ENCODE results near the gene SELENOO. TPM values are rescaled to one million over a fixed set of nuclear protein-coding genes. Genes with fewer than 3 reads are reported as not detected.
A peak's percentile ranks its signal among the peaks of the same experiment; 100 is the strongest.
"Not testable (repeated sequence)": the region's sequence is repeated elsewhere in the genome, so short reads cannot be mapped to it uniquely, and the experiment has no call there.

The SELENOO gene
- total and polyA plus RNA-seq, 3 experiments from 2014 or later, result 6.1 to 25.9 (median 22.3) TPM

DNA sequence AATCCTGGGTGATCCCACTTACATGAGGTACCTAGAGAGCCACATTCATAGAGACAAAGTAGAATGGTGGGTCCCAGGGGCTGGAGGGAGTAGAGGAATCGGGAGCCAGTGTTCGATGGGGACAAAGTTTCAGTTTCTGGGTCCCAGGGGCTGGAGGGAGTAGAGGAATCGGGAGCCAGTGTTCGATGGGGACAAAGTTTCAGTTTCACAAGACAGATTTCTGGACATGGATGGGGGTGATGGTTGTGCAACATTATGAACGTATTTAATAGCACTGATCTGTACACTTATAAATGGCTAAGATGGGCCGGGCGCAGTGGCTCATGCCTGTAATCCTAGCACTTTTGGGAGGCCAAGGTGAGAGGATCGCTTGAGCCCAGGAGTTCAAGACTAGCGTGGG is 4.2 kb downstream of the SELENOO start:
- H3K4me1 Mint-ChIP-seq, result peaks cover 22 to 38% (median 35%) of the 10 kb centered on the region in 3 donors
- H3K9me3 ChIP-seq (ENCODE audit: low read length); H3K36me3 ChIP-seq (ENCODE audit: insufficient read depth, low read length); H3K27ac ChIP-seq (ENCODE audit: low read depth, low read length); DNase-seq; CTCF ChIA-PET; H3K4me3 ChIP-seq (ENCODE audit: low read length); H3K27me3 ChIP-seq (ENCODE audit: insufficient read depth, low read length, poor library complexity, severe bottlenecking); H3K27me3 Mint-ChIP-seq; H3K9me3 Mint-ChIP-seq: not testable (repeated sequence)
- peak overlapping the region in 4 of 8 donors; percentile 3 to 46 (median 5) for H3K27ac Mint-ChIP-seq
- H3K36me3 Mint-ChIP-seq, result peaks cover 3 to 47% (median 7%) of the 10 kb centered on the region in 3 donors
- H3K4me1 ChIP-seq (ENCODE audit: insufficient read depth, low read length), result peaks cover 14% of the 10 kb centered on the region
- peak overlapping the region in 1 of 7 donors; percentile 2 for H3K4me3 Mint-ChIP-seq
- POLR2A ChIA-PET, result interaction anchor here (1.5 kb wide), 1 partner anchor 14 kb away, joined by 3 read pairs; no protein-coding TSS in a partner anchor

DNA sequence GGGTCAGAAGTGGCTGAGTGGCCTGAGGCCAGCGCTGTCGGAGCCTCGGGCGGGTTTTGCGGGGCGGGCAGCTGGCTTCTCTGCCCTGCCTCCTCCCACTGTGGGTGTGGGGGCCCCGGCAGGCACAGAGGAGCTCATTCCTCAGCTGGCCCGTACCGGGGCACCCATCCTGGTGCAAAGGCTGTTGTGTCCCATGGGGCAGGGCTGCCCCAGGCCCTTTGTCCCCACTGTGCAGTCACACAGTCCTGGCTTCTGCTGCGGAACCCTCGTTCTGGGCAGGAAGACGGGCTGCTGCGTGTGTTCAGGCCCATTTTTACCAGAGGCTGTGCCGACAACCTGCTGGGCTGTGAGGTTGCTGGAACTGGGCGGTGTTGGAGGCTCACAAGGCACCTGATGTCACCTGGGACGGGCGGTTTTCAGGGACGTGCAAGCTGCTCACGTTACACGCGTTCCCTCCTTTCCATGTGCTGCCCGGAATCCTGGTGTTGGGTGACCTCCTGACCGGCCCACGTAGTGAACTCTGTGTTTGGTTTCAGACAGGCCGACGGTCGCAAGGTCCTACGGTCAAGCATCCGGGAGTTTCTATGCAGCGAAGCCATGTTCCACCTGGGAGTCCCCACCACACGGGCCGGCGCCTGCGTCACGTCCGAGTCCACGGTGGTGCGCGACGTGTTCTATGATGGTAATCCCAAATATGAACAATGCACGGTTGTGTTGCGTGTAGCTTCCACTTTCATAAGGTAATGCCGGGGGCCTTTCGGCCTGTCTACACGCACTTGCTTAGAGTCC is 5.2 kb downstream of the SELENOO start:
- H3K9me3 ChIP-seq (ENCODE audit: low read length), result no peaks in the 10 kb centered on the region
- CTCF ChIA-PET, result interaction anchor here (1.3 to 3.6 kb wide), 2 partner anchors 16 to 56 kb away, joined by 3 to 35 read pairs; no protein-coding TSS in a partner anchor
- peak overlapping the region in 1 of 8 donors; percentile 45 for H3K27ac Mint-ChIP-seq
- peaks cover 8% of the 10 kb centered on the region for H3K36me3 ChIP-seq (ENCODE audit: insufficient read depth, low read length)
- H3K4me1 ChIP-seq (ENCODE audit: insufficient read depth, low read length), result peaks cover 11% of the 10 kb centered on the region
- POLR2A ChIA-PET, result interaction anchor here (1.1 to 1.5 kb wide), 2 partner anchors 14 to 15 kb away, joined by 3 to 4 read pairs; no protein-coding TSS in a partner anchor
- H3K4me3 Mint-ChIP-seq, result no peak overlapping the region
- peaks cover 22 to 41% (median 36%) of the 10 kb centered on the region in 3 donors for H3K4me1 Mint-ChIP-seq
- no peaks in the 10 kb centered on the region for H3K9me3 Mint-ChIP-seq
- no peak for DNase-seq
- H3K27me3 ChIP-seq (ENCODE audit: insufficient read depth, low read length, poor library complexity, severe bottlenecking), result no peaks in the 10 kb centered on the region
- H3K4me3 ChIP-seq (ENCODE audit: low read length), result no peak overlapping the region
- peaks cover 3 to 54% (median 7%) of the 10 kb centered on the region in 3 donors for H3K36me3 Mint-ChIP-seq
- H3K27me3 Mint-ChIP-seq, result no peaks in the 10 kb centered on the region
- no peak overlapping the region for H3K27ac ChIP-seq (ENCODE audit: low read depth, low read length)

DNA sequence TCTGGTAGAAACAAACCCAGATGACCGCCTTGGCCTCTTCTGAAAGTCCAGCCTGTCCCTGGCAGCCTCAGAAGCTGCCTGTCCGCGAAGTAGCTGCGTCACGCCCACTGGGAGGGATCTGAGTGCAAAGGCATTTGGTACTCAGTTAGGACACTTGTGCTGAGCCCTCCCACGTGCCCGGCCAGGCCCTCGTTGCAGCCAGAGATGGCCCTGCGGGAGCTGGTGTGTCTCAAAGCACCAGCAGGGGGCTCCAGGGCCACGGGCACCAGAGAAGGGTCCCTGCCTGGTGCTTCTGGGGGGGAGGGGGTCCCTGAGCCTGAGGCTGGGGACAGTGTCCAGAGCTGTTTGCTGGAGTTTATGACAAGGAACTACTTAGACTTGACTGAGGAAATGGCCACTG is 5.8 kb downstream of the SELENOO start:
- Histone ChIP-seq H3K4me1 (ENCODE audit: insufficient read depth, low read length) (peaks cover 11% of the 10 kb centered on the region), H3K27ac (ENCODE audit: low read depth, low read length) (no peak overlapping the region), H3K4me3 (ENCODE audit: low read length) (no peak overlapping the region), H3K27me3 (ENCODE audit: insufficient read depth, low read length, poor library complexity, severe bottlenecking) (no peaks in the 10 kb centered on the region), H3K36me3 (ENCODE audit: insufficient read depth, low read length) (peaks cover 12% of the 10 kb centered on the region), H3K9me3 (ENCODE audit: low read length) (no peaks in the 10 kb centered on the region)
- Mint-ChIP-seq H3K27ac (peak overlapping the region in 1 of 8 donors; percentile 45), H3K9me3 (no peaks in the 10 kb centered on the region), H3K4me3 (no peak overlapping the region), H3K36me3 (peaks cover 3 to 58% (median 7%) of the 10 kb centered on the region in 3 donors), H3K27me3 (no peaks in the 10 kb centered on the region), H3K4me1 (peaks cover 26 to 45% (median 36%) of the 10 kb centered on the region in 3 donors)
- DNase-seq, result no peak
- ChIA-PET CTCF (interaction anchor here (1.3 to 3.6 kb wide), 2 partner anchors 17 to 56 kb away, joined by 3 to 35 read pairs; no protein-coding TSS in a partner anchor), POLR2A (interaction anchor here (1.0 to 1.1 kb wide), 2 partner anchors 15 to 16 kb away, joined by 3 to 4 read pairs; no protein-coding TSS in a partner anchor)

GRCh38 chr22:50207383-50208140 is 6.8 kb downstream of the SELENOO start:
- Mint-ChIP-seq H3K27ac (peak overlapping the region in 1 of 8 donors; percentile 40), H3K36me3 (peaks cover 3 to 64% (median 7%) of the 10 kb centered on the region in 3 donors), H3K4me3 (peak overlapping the region in 1 of 7 donors; percentile 59), H3K9me3 (no peaks in the 10 kb centered on the region), H3K27me3 (no peaks in the 10 kb centered on the region), H3K4me1 (peaks cover 18 to 44% (median 32%) of the 10 kb centered on the region in 3 donors)
- Histone ChIP-seq H3K4me3 (ENCODE audit: low read length) (no peak overlapping the region), H3K4me1 (ENCODE audit: insufficient read depth, low read length) (peaks cover 4% of the 10 kb centered on the region), H3K36me3 (ENCODE audit: insufficient read depth, low read length) (peaks cover 20% of the 10 kb centered on the region), H3K27ac (ENCODE audit: low read depth, low read length) (no peak overlapping the region), H3K27me3 (ENCODE audit: insufficient read depth, low read length, poor library complexity, severe bottlenecking) (no peaks in the 10 kb centered on the region), H3K9me3 (ENCODE audit: low read length) (no peaks in the 10 kb centered on the region)
- DNase-seq, result no peak
- ChIA-PET POLR2A (interaction anchor here (1.0 to 1.1 kb wide), 3 partner anchors 16 to 59 kb away, joined by 3 to 4 read pairs (median 4); no protein-coding TSS in a partner anchor), CTCF (interaction anchor here (1.1 to 3.6 kb wide), 4 partner anchors 11 to 57 kb away, joined by 3 to 35 read pairs (median 4); no protein-coding TSS in a partner anchor)

DNA sequence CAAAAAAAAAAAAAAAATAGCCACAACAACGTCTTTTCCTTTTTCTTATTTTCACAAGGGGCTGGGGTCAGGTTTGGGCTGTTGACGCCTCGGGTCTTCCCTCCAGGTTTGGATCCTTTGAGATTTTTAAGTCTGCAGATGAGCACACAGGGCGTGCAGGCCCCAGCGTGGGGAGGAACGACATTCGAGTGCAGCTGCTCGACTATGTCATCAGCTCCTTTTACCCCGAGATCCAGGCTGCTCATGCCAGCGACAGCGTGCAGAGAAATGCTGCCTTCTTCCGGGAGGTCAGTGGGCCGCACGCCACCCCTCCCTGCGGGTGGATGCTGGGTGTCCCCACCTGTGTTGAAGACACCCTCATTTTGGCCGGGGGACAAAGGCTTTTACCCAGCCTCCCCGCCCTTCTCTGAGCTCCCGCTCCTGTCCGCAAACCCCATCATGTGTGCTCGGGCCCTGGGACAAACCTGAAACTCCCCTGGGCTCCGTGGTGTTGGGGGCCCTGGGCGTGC is 7.7 kb downstream of the SELENOO start:
- H3K36me3 Mint-ChIP-seq, result peaks cover 3 to 69% (median 7%) of the 10 kb centered on the region in 3 donors
- Histone ChIP-seq H3K36me3 (ENCODE audit: insufficient read depth, low read length) (peaks cover 29% of the 10 kb centered on the region), H3K27ac (ENCODE audit: low read depth, low read length) (no peak overlapping the region), H3K4me3 (ENCODE audit: low read length) (no peak overlapping the region), H3K27me3 (ENCODE audit: insufficient read depth, low read length, poor library complexity, severe bottlenecking) (no peaks in the 10 kb centered on the region), H3K9me3 (ENCODE audit: low read length) (no peaks in the 10 kb centered on the region), H3K4me1 (ENCODE audit: insufficient read depth, low read length) (no peaks in the 10 kb centered on the region)
- peaks cover 19 to 46% (median 34%) of the 10 kb centered on the region in 3 donors for H3K4me1 Mint-ChIP-seq
- CTCF ChIA-PET, result interaction anchor here (0.9 to 3.6 kb wide), 4 partner anchors 12 to 58 kb away, joined by 3 to 35 read pairs (median 4); no protein-coding TSS in a partner anchor
- POLR2A ChIA-PET, result interaction anchor here (1.1 kb wide), 1 partner anchor 60 kb away, joined by 4 read pairs; no protein-coding TSS in a partner anchor
- no peak overlapping the region for H3K4me3 Mint-ChIP-seq
- no peaks in the 10 kb centered on the region for H3K27me3 Mint-ChIP-seq
- no peaks in the 10 kb centered on the region for H3K9me3 Mint-ChIP-seq
- peak overlapping the region in 1 of 8 donors; percentile 61 for H3K27ac Mint-ChIP-seq
- DNase-seq, result no peak

- Mint-ChIP-seq H3K27ac (peak overlapping the region; percentile 32 to 89 (median 80)), H3K27me3 (no peaks in the 10 kb centered on the region), H3K36me3 (peaks cover 3 to 68% (median 9%) of the 10 kb centered on the region in 3 donors), H3K4me1 (peaks cover 18 to 46% (median 33%) of the 10 kb centered on the region in 3 donors), H3K4me3 (peak overlapping the region in 1 of 7 donors; percentile 18), H3K9me3 (no peaks in the 10 kb centered on the region)
- Histone ChIP-seq H3K4me3 (ENCODE audit: low read length) (no peak overlapping the region), H3K27me3 (ENCODE audit: insufficient read depth, low read length, poor library complexity, severe bottlenecking) (no peaks in the 10 kb centered on the region), H3K27ac (ENCODE audit: low read depth, low read length) (no peak overlapping the region), H3K36me3 (ENCODE audit: insufficient read depth, low read length) (peaks cover 29% of the 10 kb centered on the region), H3K9me3 (ENCODE audit: low read length) (no peaks in the 10 kb centered on the region), H3K4me1 (ENCODE audit: insufficient read depth, low read length) (no peaks in the 10 kb centered on the region)
- DNase-seq, result no peak
- ChIA-PET POLR2A (interaction anchor here (1.1 kb wide), 1 partner anchor 60 kb away, joined by 4 read pairs; no protein-coding TSS in a partner anchor), CTCF (interaction anchor here (0.9 to 3.6 kb wide), 4 partner anchors 12 to 59 kb away, joined by 3 to 35 read pairs (median 4); no protein-coding TSS in a partner anchor)
These were observed 8.4 kb downstream of the SELENOO start for GRCh38 chr22:50208939-50209892.

All from CD8-positive, alpha-beta memory T cell (primary cell).